ENCODE results near the gene NFIX.
"Not testable (repeated sequence)": the region's sequence is repeated elsewhere in the genome, so short reads cannot be mapped to it uniquely, and the experiment has no call there.

Gene NFIX

GRCh38 chr19:12994701-12995595 is at the start of gene NFIX:
Gene NFIX (plus strand): TSS chr19:12995475. CDS start chr19:12995838, 363 bp downstream.
- DNase-seq = peak in 17 of 56 donors; percentile 23 to 68 (median 40)

GRCh38 chr19:12945479-12946091 is 49.7 kb upstream of the NFIX start, which contains the start of gene RAD23A:
Gene RAD23A (plus strand): TSS chr19:12945862. CDS start chr19:12945949, 87 bp downstream.
- peak; percentile 44 to 95 (median 83) for DNase-seq

- peak in 14 of 56 donors; percentile 10 to 64 (median 42) for DNase-seq
Observed at GRCh38 chr19:12946092-12946721, 49.1 kb upstream of the NFIX start.

GRCh38 chr19:12946731-12947496 is 48.4 kb upstream of the NFIX start:
- no peak for DNase-seq

GRCh38 chr19:12947702-12948611 is 47.3 kb upstream of the NFIX start:
- DNase-seq = peak in 21 of 56 donors; percentile 7 to 55 (median 31)

GRCh38 chr19:12948612-12949362 is 46.5 kb upstream of the NFIX start:
- DNase-seq = no peak

GRCh38 chr19:12949363-12950283 is 45.7 kb upstream of the NFIX start:
- DNase-seq = peak in 1 of 56 donors; percentile 30

- DNase-seq = not testable (repeated sequence)
Observed at GRCh38 chr19:12952050-12952449, 43.2 kb upstream of the NFIX start.

- peak in 3 of 56 donors; percentile 38 to 54 (median 49) for DNase-seq
Observed at GRCh38 chr19:12952488-12953137, 42.7 kb upstream of the NFIX start.

- peak in 44 of 56 donors; percentile 13 to 79 (median 44) for DNase-seq
Observed at GRCh38 chr19:12953138-12953798, 42.0 kb upstream of the NFIX start.

GRCh38 chr19:12953799-12954611 is 41.3 kb upstream of the NFIX start:
- DNase-seq = peak in 3 of 56 donors; percentile 5 to 32 (median 23)

- no peak for DNase-seq
Observed at GRCh38 chr19:12954612-12954962, 40.7 kb upstream of the NFIX start.

- not testable (repeated sequence) for DNase-seq
Observed at GRCh38 chr19:12955575-12955974, 39.7 kb upstream of the NFIX start.

GRCh38 chr19:12955996-12956395 is 39.3 kb upstream of the NFIX start:
- DNase-seq = no peak

- DNase-seq = peak in 46 of 56 donors; percentile 11 to 73 (median 46)
Observed at GRCh38 chr19:12956446-12957388, 38.6 kb upstream of the NFIX start, which contains the start of gene GADD45GIP1. Gene GADD45GIP1 (minus strand): TSS chr19:12957223. CDS start chr19:12957212, 11 bp downstream.
